Measurements from ENCODE around the gene SOX6.

GRCh38 chr11:16098526-16099205 lies 257.7 kb downstream of the SOX6 start:
- TF ChIP-seq CTCF (IDR thresholded peaks at IDR 0.05; ENCODE audit: low read depth, low read length): no peak
- no peak for TF ChIP-seq EZH2phosphoT487 (IDR thresholded peaks at IDR 0.05; ENCODE audit: low read depth)
